GM18517 (cell line): ENCODE results near the gene FAM228B.
"Not testable (repeated sequence)": the region's sequence is repeated elsewhere in the genome, so short reads cannot be mapped to it uniquely, and the experiment has no call there.

Source experiments
- ATAC-seq: cut with Tn5 transposase; IDR thresholded peaks from one replicate; pipeline ENCODE4 v1.9.1; 2021; ENCODE audit warnings: mild to moderate bottlenecking, moderate library complexity; ENCODE audit not compliant: unreplicated experiment

FAM228B gene

DNA sequence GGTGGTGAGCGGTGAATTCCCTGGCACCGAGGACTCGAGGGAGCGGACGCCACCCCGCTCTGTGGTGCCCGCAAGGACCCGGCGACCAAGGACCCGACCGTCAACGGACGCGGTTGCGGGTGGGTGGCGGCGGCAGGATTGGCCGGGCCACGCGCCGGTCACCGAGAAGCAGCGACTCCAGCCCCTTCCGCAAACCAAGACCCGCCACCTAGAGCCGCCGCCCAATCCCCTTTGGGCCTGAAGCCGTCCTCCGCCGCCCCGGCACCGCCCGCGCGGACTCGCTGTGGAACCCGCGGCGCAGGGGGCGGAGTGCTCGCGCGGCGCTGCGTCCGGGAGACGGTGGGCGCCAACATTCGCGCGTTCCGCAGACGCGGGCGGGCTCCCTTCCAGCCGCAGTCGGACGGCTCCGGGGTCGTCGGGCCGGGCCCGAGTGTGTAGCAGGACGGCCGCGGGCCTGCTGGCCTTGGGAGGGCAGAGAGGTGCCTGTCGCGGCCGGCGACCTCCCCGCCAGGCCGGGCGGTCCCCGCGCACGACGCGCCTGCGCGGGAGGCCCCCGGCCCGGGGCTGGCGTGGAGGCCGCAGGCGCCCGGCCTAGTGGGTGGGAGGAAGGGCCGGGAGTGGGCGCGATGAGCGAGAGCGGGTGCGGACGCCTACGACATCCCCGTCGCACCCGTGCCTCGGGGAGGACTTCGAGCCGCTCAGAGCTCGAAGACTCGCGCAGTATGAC is at the start of gene FAM228B, which contains the start of gene PFN4:
Gene FAM228B, plus strand, starts transcription at position 275 of the 727 bp plus-strand sequence. CDS start 893 bp downstream, outside the sequence.
Gene PFN4, minus strand, starts transcription at position 140 of the 727 bp plus-strand sequence. CDS start 799 bp downstream, outside the sequence.
- peak; percentile 88 for ATAC-seq

- no peak for ATAC-seq
Observed at GRCh38 chr2:24073816-24074215, 49.5 kb upstream of the FAM228B start.

DNA sequence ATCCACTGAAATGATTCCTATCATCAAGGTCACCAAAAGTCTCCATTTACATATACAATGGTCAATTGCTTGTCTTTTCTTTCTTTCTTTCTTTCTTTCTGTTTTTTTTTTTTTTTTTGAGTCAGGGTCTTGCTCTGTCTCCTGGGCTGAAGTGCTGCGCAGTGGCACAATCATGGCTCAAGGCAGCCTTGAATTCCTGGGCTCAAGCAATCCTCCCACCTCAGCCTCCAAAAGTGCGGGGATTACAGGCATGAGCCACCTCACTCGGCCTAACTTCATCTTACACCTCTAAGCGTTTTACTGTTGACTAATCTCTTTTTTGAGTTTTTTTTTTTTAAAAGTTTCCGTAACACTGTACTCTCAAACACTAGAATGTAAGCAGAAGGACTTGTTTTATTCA is 48.0 kb upstream of the FAM228B start:
- no peak for ATAC-seq

- ATAC-seq = peak; percentile 95
Observed at GRCh38 chr2:24075915-24076848, 47.1 kb upstream of the FAM228B start, which contains the start of gene SF3B6. Gene SF3B6 (minus strand): TSS chr2:24076326. CDS start chr2:24076229, 97 bp downstream.

DNA sequence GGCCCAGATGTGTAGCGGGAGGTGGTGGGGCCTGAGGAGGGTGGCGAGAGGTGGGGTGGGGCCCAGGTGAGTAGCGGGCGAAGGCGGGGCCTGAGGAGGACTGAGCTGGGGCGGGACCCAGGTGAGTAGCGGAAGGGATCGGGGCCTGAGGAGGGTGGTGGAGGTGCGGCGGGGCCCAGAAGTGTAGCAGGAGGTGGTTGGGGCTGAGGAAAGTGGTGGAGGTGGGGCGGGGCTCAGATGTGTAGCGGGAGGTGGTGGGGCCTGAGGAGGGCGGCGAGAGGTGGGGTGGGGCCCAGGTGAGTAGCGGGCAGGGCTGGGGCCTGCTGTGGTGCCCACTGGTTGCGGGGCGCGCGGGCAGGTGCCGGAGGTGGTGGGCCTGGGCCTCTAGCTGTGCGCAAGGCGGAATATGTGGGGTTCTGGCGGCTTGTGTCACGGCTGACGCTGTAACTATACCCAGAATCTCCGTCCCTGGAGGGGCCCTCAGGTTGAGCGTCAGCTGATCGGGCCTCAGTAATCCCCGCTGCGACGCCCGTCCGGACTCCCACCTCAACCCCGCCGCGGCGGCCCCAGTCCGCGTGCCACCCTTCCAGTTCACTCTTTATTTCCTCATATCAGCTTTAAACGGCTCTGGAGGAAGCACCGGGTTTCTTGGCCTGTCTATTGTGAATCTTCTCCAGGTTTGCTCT is 46.3 kb upstream of the FAM228B start:
- ATAC-seq = no peak

GRCh38 chr2:24077535-24077877 is 45.8 kb upstream of the FAM228B start:
- ATAC-seq = no peak

DNA sequence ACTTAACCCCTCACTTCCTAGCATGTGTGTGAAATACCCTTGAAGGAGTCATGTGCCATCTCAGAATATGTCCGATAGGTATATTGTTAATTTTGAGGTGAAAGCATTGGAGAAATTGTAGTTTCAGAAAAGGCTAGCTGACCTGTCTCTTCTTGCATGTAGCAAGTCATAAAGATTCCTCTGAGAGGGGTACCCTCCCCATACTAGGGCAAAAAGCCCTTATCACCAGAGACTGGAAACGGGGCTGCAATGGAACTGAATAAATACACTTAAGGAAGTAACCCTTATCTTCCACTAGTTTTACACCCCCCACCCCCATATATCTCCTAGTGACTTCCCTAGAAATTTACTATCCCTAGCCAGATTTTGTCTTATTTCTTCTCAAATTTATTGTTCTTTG is 45.4 kb upstream of the FAM228B start:
- no peak for ATAC-seq

GRCh38 chr2:24080701-24081100 is 42.6 kb upstream of the FAM228B start:
- ATAC-seq = no peak

- ATAC-seq = no peak
Observed at GRCh38 chr2:24082787-24083566, 40.3 kb upstream of the FAM228B start.

- peak; percentile 86 for ATAC-seq
Observed at GRCh38 chr2:24083567-24084385, 39.5 kb upstream of the FAM228B start.

GRCh38 chr2:24084386-24085199 is 38.7 kb upstream of the FAM228B start, which contains the start of gene TP53I3:
Gene TP53I3 (minus strand): TSS chr2:24084834. CDS start chr2:24084326, 508 bp downstream.
- ATAC-seq = peak; percentile 57

DNA sequence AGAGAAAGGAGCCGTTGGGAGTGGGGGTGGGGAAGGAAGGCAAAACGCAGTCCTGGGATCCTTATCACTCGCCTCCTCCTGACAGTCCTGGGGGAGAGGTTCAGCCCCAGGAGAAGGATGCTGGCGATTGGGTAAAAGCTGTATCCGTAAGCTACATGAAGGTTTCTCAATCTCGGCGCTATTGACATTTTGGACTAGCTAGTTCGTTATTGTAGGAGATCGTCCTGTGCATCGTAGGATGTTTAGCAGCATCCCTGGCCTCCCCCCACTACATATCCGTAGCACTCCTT is 38.1 kb upstream of the FAM228B start:
- no peak for ATAC-seq

DNA sequence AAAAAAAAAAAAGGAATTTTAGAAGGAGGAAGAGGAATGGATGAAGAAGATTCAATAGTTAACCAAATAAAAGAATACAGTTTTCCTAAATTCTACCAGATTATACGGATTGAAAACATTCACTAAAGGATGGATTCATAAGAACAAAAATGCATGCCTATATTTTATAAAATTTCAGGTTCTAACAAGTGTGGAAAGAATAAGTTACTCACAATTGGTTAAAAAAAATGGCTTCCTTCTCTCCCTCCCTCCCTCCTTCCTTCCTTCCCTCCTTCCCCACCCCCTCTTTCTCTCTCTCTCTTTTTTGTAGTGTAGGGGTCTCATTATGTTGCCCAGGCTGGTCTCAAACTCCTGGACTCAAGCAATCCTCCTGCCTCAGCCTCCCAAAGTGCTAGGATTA is 37.0 kb upstream of the FAM228B start:
- no peak for ATAC-seq

GRCh38 chr2:24087032-24087431 is 36.2 kb upstream of the FAM228B start:
- no peak for ATAC-seq

- no peak for ATAC-seq
Observed at GRCh38 chr2:24088821-24089359, 34.4 kb upstream of the FAM228B start.

DNA sequence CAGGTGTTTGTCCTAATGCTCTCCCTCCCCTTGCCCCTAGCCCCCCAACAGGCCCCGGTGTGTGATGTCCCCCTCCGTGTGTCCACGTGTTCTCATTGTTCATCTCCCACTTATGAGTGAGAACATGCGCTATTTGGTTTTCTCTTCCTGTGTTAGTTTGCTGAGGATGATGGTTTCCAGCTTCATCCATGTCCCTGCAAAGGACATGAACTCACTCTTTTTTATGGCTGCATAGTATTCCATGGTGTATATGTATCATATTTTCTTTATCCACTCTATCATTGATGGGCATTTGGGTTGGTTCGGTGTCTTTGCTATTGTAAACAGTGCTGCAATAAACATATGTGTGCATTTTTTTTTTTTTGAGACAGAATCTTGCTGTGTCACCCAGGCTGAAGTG is 30.0 kb upstream of the FAM228B start:
- ATAC-seq = not testable (repeated sequence)

DNA sequence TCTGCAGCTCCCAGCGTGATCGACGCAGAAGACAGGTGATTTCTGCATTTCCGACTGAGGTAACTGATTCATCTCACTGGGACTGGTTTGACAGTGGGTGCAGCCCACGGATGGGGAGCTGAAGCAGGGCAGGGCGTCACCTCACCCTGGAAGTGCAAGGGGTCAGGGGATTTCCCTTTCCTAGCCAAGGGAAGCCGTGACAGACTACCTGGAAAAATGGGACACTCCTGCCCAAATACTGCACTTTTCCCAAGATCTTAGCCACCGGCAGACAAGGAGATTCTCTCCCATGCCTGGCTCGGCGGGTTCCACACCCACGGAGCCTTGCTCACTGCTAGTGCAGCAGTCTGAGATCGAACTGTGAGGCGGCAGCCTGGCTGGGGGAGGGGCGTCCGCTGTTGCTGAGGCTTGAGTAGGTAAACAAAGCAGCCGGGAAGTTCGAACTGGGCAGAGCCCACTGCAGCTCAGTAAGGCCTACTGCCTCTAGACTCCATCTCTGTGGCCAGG is 28.0 kb upstream of the FAM228B start:
- ATAC-seq = not testable (repeated sequence)

DNA sequence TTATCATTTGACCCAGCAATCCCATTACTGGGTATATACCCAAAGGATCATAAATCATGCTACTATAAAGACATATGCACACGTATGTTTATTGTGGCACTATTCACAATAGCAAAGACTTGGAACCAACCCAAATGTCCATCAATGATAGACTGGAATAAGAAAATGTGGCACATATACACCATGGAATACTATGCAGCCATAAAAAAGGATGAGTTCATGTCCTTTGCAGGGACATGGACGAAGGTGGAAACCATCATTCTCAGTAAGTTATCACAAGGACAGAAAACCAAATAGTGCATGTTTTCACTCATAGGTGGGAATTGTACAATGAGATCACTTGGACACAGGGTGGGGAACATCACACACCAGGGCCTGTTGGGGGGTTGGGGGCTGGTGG is 22.5 kb upstream of the FAM228B start:
- ATAC-seq = not testable (repeated sequence)
